HCEC 1CT (cell line): ENCODE data around the gene CELF5.

ENCODE experiments used
- DNase-seq: peaks from one replicate; pipeline ENCODE4 v3.0.0-alpha.2; 2017

Gene CELF5

DNA sequence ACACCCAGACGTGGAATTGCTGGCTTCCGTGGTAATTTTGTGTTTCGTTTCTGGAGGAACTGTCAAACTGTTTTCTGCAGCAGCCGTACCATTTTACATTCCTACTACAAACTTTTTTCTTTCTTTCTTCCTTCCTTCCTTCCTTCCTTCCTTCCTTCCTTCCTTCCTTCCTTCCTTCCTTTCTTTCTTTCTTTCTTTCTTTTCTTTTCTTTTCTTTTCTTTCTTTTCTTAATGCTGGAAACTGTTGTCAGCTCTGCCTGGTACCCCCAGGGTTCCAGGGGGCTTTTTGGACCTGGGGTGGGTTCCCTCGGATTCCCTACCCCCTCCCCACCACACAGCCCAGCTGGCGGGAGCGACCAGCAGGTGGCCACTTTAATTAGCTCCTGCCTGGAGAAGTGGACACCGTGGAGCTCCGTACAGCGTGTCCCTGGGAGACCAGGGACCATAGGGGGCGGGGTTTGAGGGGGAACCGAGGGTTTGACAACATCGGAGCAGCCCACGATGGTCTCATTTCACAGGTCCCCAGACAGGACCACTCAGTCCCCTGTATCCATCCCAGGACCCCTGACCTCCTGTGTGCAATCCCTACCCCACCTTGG lies 24.4 kb downstream of the CELF5 start:
- DNase-seq = no peak

GRCh38 chr19:3249408-3249807 lies 24.9 kb downstream of the CELF5 start:
- no peak for DNase-seq

DNA sequence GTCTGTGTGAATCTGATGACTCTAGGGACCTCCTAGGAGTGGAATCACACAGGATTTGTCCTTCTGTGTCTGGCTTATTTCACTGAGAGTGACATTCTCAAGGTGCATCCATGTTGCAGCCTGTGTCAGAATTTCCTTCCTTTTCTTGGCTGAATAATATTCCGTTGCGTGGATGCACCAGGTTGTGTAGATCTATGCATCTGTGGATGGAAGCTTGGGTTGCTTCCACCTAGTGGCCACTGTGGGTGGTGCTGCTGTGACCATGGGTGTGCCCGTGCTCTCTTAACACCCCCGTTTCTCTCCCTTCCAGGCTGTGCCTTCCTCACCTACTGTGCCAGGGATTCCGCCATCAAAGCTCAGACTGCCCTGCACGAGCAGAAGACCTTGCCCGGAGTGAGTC lies 26.2 kb downstream of the CELF5 start:
- DNase-seq = no peak

GRCh38 chr19:3251229-3251628 lies 26.8 kb downstream of the CELF5 start:
- DNase-seq = no peak

- DNase-seq = no peak
Measured at GRCh38 chr19:3252650-3253049, 28.2 kb downstream of the CELF5 start.

- DNase-seq = peak; percentile 7
Measured at GRCh38 chr19:3253270-3253669, 28.8 kb downstream of the CELF5 start.

GRCh38 chr19:3254520-3254919 lies 30.1 kb downstream of the CELF5 start:
- DNase-seq = no peak

GRCh38 chr19:3257071-3257470 lies 32.6 kb downstream of the CELF5 start:
- DNase-seq = no peak

GRCh38 chr19:3262362-3262761 lies 37.9 kb downstream of the CELF5 start:
- no peak for DNase-seq

- DNase-seq = no peak
Measured at GRCh38 chr19:3263866-3264265, 39.4 kb downstream of the CELF5 start.

DNA sequence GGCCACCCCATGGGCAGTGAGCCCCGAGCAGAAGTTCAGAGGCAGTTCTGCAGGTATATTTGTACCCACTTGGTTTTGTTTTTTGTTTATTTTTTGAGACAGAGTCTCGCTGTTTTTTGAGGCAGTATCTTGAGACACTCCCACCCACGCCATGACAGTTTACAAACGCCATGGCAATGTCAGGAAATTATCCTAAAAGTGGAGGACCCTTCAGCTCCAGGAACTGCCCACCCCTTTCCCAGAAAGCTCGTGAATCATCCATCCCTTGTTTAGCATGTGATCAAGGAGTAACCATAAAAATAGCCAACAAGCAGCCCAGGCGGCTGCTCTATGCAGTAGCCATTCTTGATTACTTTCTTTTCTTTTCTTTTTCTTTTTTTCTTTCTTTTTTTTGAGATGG lies 41.0 kb downstream of the CELF5 start:
- no peak for DNase-seq

DNA sequence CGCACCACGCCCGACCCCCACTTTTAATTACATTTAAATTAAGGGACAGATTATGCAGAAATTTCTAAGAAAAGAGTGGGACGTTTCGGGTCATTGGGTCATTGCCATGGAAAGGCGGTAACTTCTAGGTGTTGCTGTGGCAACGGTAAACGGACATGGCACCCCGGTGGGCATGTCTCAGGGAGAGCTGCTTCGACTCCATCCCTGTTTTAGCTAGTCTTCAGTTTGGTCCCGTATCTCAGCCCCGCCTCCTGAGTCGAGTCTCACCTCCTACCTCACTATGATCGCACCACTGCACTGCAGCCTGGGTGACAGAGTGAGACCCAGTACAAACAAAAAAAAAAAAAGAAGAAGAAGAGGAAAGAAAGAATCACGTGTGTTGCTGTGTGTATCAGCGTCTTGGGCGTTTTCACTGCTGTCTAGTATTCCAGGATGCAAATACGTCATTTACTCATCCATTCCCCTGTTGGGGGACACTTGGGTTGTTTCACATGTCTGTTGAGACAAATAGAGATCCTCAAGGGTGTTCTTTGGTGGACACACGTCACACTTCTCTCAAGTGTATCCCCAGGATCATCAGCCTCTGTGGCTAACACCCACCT lies 41.7 kb downstream of the CELF5 start:
- DNase-seq = no peak

DNA sequence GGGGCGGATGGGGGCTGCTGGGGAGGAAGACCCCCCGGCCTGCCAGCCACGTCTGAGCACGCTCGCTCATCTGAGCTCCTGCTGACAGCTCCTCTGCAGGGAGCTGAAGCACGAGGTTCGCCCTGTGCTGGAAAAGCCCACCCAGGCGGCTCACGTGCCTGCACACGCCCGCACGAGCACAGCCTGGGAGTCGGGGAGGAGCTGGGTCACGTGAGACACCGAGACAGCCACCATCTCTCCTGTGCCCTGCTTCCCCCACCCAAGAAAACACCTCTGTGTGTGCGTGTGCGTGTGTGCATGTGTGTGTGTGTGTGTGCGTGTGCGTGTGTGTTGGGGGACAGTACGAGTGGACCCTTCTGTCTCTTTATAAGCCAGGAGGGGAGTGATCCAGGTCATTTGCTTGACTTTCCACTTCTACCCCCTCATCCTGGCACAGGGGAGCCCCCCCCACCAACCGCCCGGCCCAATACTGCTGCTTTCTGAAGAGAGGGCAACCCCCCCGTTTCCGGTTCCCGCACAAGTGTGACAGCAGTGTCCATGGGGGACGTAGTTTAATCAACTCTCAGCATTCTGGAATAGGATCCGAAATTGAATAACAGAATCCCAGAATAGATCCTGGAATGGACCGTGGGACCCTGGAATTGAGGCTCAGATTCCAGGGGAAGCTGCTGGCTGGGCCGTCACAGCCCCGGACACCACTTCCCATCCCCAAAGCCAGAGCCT lies 42.5 kb downstream of the CELF5 start:
- no peak for DNase-seq

- no peak for DNase-seq
Measured at GRCh38 chr19:3268326-3268725, 43.9 kb downstream of the CELF5 start.

- no peak for DNase-seq
Measured at GRCh38 chr19:3268763-3269162, 44.3 kb downstream of the CELF5 start.

DNA sequence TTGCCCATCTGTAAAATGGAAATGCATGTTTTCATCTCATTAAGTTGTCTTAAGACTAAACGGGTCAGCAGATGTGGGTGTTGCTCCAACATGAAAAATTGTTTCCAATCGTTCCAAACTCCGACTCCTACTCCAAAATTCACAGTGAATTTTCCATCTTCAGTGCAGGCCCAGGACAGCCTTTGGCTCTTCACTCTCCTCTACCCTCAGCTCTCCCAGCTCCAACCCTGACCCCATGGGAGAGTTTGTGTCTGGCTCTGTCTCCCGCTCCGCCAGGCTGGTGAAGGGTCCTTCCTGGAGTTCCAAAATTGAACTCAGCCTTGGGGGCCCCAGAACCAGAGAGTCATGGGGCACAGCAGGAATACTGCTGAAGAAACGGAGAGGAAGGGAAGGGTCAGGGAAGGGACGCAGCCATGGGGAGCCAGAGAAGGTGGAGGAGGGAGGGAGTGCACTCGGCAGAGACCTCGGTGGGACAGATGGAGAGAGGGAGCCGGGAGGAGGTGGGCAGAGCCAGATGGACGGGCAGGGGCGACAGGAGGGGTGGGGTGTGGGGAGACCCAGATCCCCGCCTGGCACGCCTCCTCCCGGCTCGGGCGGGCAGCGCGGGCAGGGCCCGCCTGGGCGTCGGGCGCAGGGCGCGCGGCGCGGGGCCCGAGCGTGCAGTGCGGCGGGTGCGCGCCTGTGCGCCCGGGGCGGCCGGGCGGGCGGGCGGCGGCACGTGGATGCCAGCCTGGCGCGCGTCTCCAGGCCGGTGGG lies 45.6 kb downstream of the CELF5 start:
- DNase-seq = no peak

DNA sequence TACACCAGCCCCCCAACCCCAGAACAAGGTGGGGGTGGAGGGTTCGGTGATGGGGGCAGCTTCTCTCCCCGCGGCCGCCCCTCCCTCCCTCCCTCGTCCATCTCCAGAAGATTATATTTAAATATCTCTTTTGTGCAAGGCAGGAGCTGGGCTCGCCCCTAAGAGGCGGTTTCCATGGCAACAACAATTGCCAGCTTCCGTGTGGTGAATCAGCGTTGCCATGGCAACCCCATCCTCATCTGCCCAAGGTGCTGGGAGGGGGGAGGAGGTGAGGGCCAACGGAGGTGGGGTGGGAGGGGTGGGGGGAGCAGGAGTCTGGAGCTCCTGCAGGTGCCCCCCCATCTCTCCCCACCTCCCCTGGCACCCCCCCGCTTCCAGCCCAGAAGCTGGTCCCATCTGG lies 46.4 kb downstream of the CELF5 start:
- DNase-seq = peak; percentile 43

DNA sequence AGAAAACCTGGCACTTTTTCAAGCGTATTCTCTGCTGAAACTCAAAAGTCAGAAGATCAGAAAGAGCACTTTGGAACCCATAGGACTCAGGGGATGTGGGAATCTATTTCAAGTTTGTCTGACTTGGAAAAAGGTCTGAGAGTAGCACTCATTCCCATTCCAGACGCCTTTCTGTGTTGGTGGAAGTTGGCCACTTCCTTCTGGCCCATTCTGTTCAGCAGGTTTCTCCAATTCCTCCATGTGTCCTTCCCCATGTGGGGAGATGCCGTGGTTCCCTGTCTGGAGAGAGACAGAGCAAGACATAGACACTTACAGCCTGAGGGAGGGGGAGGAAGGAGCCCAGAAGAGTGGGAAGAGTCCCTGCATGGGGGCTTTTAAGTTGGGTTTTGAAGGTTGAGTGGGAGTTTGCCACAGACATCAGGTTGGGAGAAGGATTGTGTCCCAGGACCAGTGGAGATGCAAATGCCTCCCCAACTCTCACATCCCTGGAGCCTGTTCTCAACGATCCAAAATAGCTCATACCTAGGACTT lies 48.0 kb downstream of the CELF5 start:
- no peak for DNase-seq

DNA sequence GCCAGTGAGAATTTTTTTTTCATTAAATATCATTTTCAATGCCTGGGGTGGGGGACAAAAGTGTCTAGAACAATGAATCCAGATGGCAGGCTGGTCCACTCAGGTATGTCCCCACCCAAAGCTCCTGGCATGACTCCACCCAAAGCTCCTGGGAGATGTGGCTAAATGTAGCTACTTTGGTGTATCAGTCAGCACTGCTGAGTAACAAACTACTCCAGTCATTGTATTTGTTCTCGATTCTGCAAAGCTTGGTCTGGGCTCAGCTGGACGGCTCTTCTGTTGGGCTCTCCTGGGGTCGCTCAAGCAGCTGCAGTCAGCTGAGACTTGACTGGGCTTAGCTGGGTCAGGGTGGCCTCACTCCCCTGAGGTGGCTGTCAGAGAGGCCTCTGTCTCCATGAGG lies 48.5 kb downstream of the CELF5 start:
- DNase-seq = no peak

GRCh38 chr19:3274245-3274941 lies 49.9 kb downstream of the CELF5 start:
- DNase-seq = no peak

- DNase-seq = no peak
Measured at GRCh38 chr19:3274942-3275582, 50.6 kb downstream of the CELF5 start.

DNA sequence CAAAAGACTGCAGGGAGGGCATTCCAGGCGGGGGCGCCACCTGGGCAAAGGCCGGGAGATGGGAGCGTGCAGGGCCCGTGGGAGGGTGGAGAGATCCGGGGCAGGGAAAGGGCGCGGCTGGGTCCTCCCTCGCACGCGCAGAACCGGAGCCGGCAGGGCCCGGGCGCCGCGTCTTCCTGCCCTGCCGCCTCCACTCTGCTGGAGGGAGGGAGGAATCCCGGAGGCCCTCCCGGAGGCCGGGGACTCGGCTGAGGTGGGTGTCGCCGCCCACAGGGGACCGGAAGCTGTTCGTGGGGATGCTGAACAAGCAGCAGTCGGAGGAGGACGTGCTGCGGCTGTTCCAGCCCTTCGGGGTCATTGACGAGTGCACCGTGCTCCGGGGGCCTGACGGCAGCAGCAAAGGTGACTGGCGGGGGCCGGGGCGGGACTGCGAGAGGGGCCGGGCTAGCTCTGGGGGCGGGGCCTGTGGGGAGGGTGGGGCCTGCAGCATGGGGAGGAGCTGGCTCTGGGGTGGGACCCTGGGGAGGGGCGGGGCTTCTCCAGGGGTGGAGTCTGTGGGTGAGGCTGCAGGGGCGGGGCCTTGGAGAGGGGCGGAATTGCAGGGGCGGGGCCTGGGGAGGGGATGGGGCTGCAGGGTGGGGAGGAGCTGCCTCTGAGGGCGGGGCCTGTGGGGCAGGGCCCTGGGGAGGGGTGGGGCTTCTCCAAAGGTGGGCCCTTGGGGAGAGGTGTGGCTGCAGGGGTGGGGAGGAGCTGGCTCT lies 51.3 kb downstream of the CELF5 start:
- DNase-seq = peak; percentile 77
